NCI-H2171 (cell line): ENCODE results near the gene NHLRC1.

Source experiments
- DNase-seq: peaks from one replicate; lab custom pipeline; 2025; lab: John Stamatoyannopoulos, UW

Gene NHLRC1

DNA sequence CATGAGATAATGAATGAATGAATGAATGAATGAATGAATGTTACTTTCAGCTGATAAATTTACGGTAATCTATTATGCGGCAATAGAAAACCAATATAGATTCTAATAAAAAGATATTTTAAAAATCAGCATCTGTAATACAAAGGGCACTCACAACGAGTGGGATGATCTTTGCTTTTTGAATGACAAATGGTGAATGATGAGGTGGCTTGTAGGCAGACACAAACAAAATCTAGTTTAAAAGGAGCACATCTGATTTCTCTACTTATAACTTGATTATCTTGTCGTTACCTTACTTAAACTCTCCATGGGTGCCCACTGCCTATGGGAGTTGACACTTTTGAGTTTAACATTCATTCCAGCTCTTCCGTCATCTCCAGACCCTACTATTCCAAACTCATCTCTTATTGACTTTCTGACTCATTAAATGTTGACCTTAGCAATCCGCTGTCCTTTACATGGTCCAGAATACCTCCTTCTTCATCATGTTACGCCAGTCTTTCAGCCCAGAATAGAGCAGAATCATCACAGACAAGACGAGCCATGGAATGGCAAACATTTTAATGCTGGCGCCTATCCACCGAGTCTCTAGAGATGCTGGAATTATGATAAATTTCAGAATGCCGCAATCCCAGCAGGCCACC lies 41.3 kb downstream of the NHLRC1 start:
- no peak for DNase-seq

- DNase-seq = no peak
These were observed 41.9 kb downstream of the NHLRC1 start for GRCh38 chr6:18080544-18080943.

DNA sequence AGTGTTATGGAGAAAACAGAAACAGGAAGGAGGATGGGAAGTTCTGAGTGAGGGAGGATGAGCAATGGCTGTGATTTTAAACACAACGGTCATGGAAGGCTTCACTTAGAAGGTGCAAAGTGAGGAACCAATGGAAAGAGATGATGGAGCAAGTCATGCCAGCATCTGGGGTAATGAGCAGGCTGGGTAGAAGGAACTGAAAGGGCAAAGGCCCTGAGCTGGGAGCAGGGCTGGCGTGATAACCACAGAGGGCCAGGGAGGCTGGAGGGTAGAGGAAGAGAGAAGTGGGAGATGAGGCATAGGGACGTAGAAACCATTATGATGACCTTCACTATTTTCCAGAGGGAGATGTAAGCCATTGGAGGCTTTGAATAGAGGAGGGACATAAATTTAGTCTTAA lies 43.6 kb downstream of the NHLRC1 start:
- no peak for DNase-seq

- no peak for DNase-seq
These were observed 46.2 kb downstream of the NHLRC1 start for GRCh38 chr6:18076231-18076630.

GRCh38 chr6:18072841-18073240 lies 49.6 kb downstream of the NHLRC1 start:
- no peak for DNase-seq

- DNase-seq = no peak
These were observed 52.0 kb downstream of the NHLRC1 start for GRCh38 chr6:18070486-18070885.
